ENCODE measurements around the gene C17orf58.
"Not testable (repeated sequence)": the region's sequence is repeated elsewhere in the genome, so short reads cannot be mapped to it uniquely, and the experiment has no call there.

C17orf58 gene

GRCh38 chr17:67996301-67997171 is at the start of gene C17orf58:
Gene C17orf58 (minus strand): TSS chr17:67996469. CDS start chr17:67996198, 271 bp downstream.
- DNase-seq, result peak; percentile 14 to 32

- no peak for DNase-seq
Measured at GRCh38 chr17:68036304-68037147, 40.3 kb upstream of the C17orf58 start.

- peak; percentile 83 to 87 for DNase-seq
Measured at GRCh38 chr17:68035523-68036303, 39.4 kb upstream of the C17orf58 start, which contains the start of gene KPNA2. Gene KPNA2 (plus strand): TSS chr17:68035735. CDS start chr17:68037133, 1,398 bp downstream.

GRCh38 chr17:68035131-68035522 is 38.9 kb upstream of the C17orf58 start:
- DNase-seq, result peak; percentile 84

GRCh38 chr17:68034452-68034776 is 38.1 kb upstream of the C17orf58 start:
- DNase-seq, result no peak

- no peak for DNase-seq
Measured at GRCh38 chr17:68033636-68034451, 37.6 kb upstream of the C17orf58 start.

- no peak for DNase-seq
Measured at GRCh38 chr17:68029512-68030215, 33.4 kb upstream of the C17orf58 start.

GRCh38 chr17:68022547-68022946 is 26.3 kb upstream of the C17orf58 start:
- not testable (repeated sequence) for DNase-seq

- DNase-seq, result no peak
Measured at GRCh38 chr17:68021963-68022362, 25.7 kb upstream of the C17orf58 start.

GRCh38 chr17:68020791-68021190 is 24.5 kb upstream of the C17orf58 start:
- not testable (repeated sequence) for DNase-seq

- no peak for DNase-seq
Measured at GRCh38 chr17:68020409-68020756, 24.1 kb upstream of the C17orf58 start.

GRCh38 chr17:68019675-68020408 is 23.6 kb upstream of the C17orf58 start:
- DNase-seq, result peak; percentile 100

- no peak for DNase-seq
Measured at GRCh38 chr17:68019336-68019674, 23.0 kb upstream of the C17orf58 start.

- DNase-seq, result not testable (repeated sequence)
Measured at GRCh38 chr17:68018493-68018892, 22.2 kb upstream of the C17orf58 start.

GRCh38 chr17:68016838-68017237 is 20.6 kb upstream of the C17orf58 start:
- no peak for DNase-seq

- DNase-seq, result no peak
Measured at GRCh38 chr17:68015081-68015723, 18.9 kb upstream of the C17orf58 start.

- DNase-seq, result no peak
Measured at GRCh38 chr17:68013385-68013784, 17.1 kb upstream of the C17orf58 start.

- peak; percentile 76 to 80 for DNase-seq
Measured at GRCh38 chr17:68011199-68011665, 15.0 kb upstream of the C17orf58 start.

GRCh38 chr17:68006797-68007196 is 10.5 kb upstream of the C17orf58 start:
- DNase-seq, result no peak

- DNase-seq, result no peak
Measured at GRCh38 chr17:68004201-68004600, 7.9 kb upstream of the C17orf58 start.
